NCI-H1436 (cell line): ENCODE results near the gene COTL1.

Experiments used
- DNase-seq: peaks from one replicate; lab custom pipeline; 2025; lab: John Stamatoyannopoulos, UW

Gene COTL1

GRCh38 chr16:84548971-84549844 is 68.7 kb downstream of the COTL1 start:
- DNase-seq = no peak

GRCh38 chr16:84548508-84548907 is 69.4 kb downstream of the COTL1 start:
- no peak for DNase-seq

GRCh38 chr16:84547546-84548061 is 70.3 kb downstream of the COTL1 start:
- DNase-seq = no peak

GRCh38 chr16:84546669-84547545 is 71.0 kb downstream of the COTL1 start:
- no peak for DNase-seq

GRCh38 chr16:84545114-84545737 is 72.7 kb downstream of the COTL1 start:
- DNase-seq = peak; percentile 77

- no peak for DNase-seq
Measured at GRCh38 chr16:84544031-84544773, 73.7 kb downstream of the COTL1 start.

GRCh38 chr16:84543253-84543652 is 74.6 kb downstream of the COTL1 start:
- no peak for DNase-seq

GRCh38 chr16:84541999-84542817 is 75.7 kb downstream of the COTL1 start:
- DNase-seq = no peak

- DNase-seq = no peak
Measured at GRCh38 chr16:84540194-84540593, 77.7 kb downstream of the COTL1 start.

GRCh38 chr16:84538222-84538840 is 79.5 kb downstream of the COTL1 start:
- DNase-seq = no peak

- no peak for DNase-seq
Measured at GRCh38 chr16:84537491-84538151, 80.3 kb downstream of the COTL1 start.

- no peak for DNase-seq
Measured at GRCh38 chr16:84535851-84536250, 82.0 kb downstream of the COTL1 start.

GRCh38 chr16:84535408-84535807 is 82.5 kb downstream of the COTL1 start:
- DNase-seq = no peak

- DNase-seq = no peak
Measured at GRCh38 chr16:84534815-84535214, 83.1 kb downstream of the COTL1 start.

GRCh38 chr16:84532855-84533486 is 84.9 kb downstream of the COTL1 start:
- no peak for DNase-seq

- DNase-seq = no peak
Measured at GRCh38 chr16:84532291-84532724, 85.6 kb downstream of the COTL1 start.

- no peak for DNase-seq
Measured at GRCh38 chr16:84531671-84532111, 86.2 kb downstream of the COTL1 start.

- DNase-seq = no peak
Measured at GRCh38 chr16:84530590-84530989, 87.3 kb downstream of the COTL1 start.

- no peak for DNase-seq
Measured at GRCh38 chr16:84529607-84530006, 88.3 kb downstream of the COTL1 start.
